SK-N-SH treated with all-trans-retinoic acid at 6 μM for 48 hours (cell line): ENCODE results near the gene ZNF138.
"Not testable (repeated sequence)": the region's sequence is repeated elsewhere in the genome, so short reads cannot be mapped to it uniquely, and the experiment has no call there.

Source experiments
- ATAC-seq: fragments of 200-7000 bp; cut with Tn5 transposase; 3 replicates; pipeline ENCODE4 v1.9.1; 2020; ENCODE audit warnings: mild to moderate bottlenecking, moderate library complexity
- ARNTL ChIP-seq: fragments of 450-650 bp; formaldehyde crosslinking; IDR thresholded peaks from 2 replicates; pipeline ENCODE4 v1.5.0; 2020; ENCODE audit warnings: low read depth, mild to moderate bottlenecking, moderate library complexity, borderline replicate concordance
- BACH2 ChIP-seq: fragments of 250-450 bp; sonication (Bioruptor Pico); IDR thresholded peaks from 2 replicates; pipeline ENCODE4 v1.9.0; 2021; ENCODE audit warnings: mild to moderate bottlenecking, borderline replicate concordance
- ESRRG ChIP-seq: fragments of 250-450 bp; sonication (Bioruptor Pico); IDR thresholded peaks from 2 replicates; pipeline ENCODE4 v1.6.1; 2021; ENCODE audit warnings: mild to moderate bottlenecking
- GLIS3 ChIP-seq: fragments of 250-450 bp; sonication (Bioruptor Pico); IDR thresholded peaks from 2 replicates; pipeline ENCODE4 v1.5.0; 2020; ENCODE audit warnings: mild to moderate bottlenecking, moderate library complexity
- ISL1 ChIP-seq: fragments of 250-450 bp; sonication (Bioruptor Pico); IDR thresholded peaks from 2 replicates; pipeline ENCODE4 v2.1.2; 2022; ENCODE audit warnings: mild to moderate bottlenecking, moderate library complexity
- OSR1 ChIP-seq: fragments of 250-450 bp; sonication (Bioruptor Pico); IDR thresholded peaks from 2 replicates; pipeline ENCODE4 v1.8.0; 2022; ENCODE audit warnings: moderate library complexity, mild to moderate bottlenecking, inconsistent platforms
- PPARA ChIP-seq: fragments of 250-450 bp; sonication (Bioruptor Pico); IDR thresholded peaks from 2 replicates; pipeline ENCODE4 v1.5.0; 2020; ENCODE audit warnings: mild to moderate bottlenecking, borderline replicate concordance
- RARB ChIP-seq: fragments of 250-450 bp; sonication (Bioruptor Pico); IDR thresholded peaks from 2 replicates; pipeline ENCODE4 v1.8.0; 2021; ENCODE audit warnings: mild to moderate bottlenecking, moderate library complexity
- SNAI2 ChIP-seq: fragments of 250-450 bp; sonication (Bioruptor Pico); IDR thresholded peaks from 2 replicates; pipeline ENCODE4 v1.5.0; 2020; ENCODE audit warnings: mild to moderate bottlenecking, moderate library complexity
- TOX ChIP-seq: fragments of 250-450 bp; sonication (Bioruptor Pico); IDR thresholded peaks from 2 replicates; pipeline ENCODE4 v1.8.0; 2021; ENCODE audit warnings: mild to moderate bottlenecking, moderate library complexity, borderline replicate concordance
- ZC3H10 ChIP-seq: fragments of 250-450 bp; sonication (Bioruptor Pico); IDR thresholded peaks from 2 replicates; pipeline ENCODE4 v1.5.1; 2021; ENCODE audit warnings: mild to moderate bottlenecking, moderate library complexity
- ZFP3 ChIP-seq: fragments of 250-450 bp; sonication (Bioruptor Pico); IDR thresholded peaks from 2 replicates; pipeline ENCODE4 v1.5.0; 2020; ENCODE audit warnings: mild to moderate bottlenecking, moderate library complexity
- ZFP30 ChIP-seq: fragments of 450-650 bp; formaldehyde crosslinking; IDR thresholded peaks from 2 replicates; pipeline ENCODE4 v1.5.0; 2022; ENCODE audit warnings: mild to moderate bottlenecking, moderate library complexity
- ZNF565 ChIP-seq: fragments of 450-650 bp; formaldehyde crosslinking; conservative IDR thresholded peaks from 2 replicates; pipeline ENCODE4 v1.5.0; 2020; ENCODE audit warnings: low read depth, mild to moderate bottlenecking, moderate library complexity
- ZNF70 ChIP-seq: fragments of 450-650 bp; formaldehyde crosslinking; IDR thresholded peaks from 2 replicates; pipeline ENCODE4 v1.5.0; 2020; ENCODE audit warnings: mild to moderate bottlenecking, moderate library complexity
- ZNF8 ChIP-seq: fragments of 450-650 bp; formaldehyde crosslinking; IDR thresholded peaks from 2 replicates; pipeline ENCODE4 v1.5.0; 2020; ENCODE audit warnings: mild to moderate bottlenecking, moderate library complexity
- TF ChIP-seq, protein P1 (sequence below): fragments of 250-450 bp; sonication (Bioruptor Pico); IDR thresholded peaks from 2 replicates; pipeline ENCODE4 v1.8.0; 2021; ENCODE audit warnings: low read depth, mild to moderate bottlenecking, moderate library complexity, borderline replicate concordance
- TF ChIP-seq, protein P2 (sequence below): fragments of 250-450 bp; sonication (Bioruptor Pico); IDR thresholded peaks from 2 replicates; pipeline ENCODE4 v1.8.0; 2020; ENCODE audit warnings: mild to moderate bottlenecking, moderate library complexity, borderline replicate concordance
- TF ChIP-seq, protein P3 (sequence below): fragments of 250-450 bp; sonication (Bioruptor Pico); IDR thresholded peaks from 2 replicates; pipeline ENCODE4 v1.5.0; 2020; ENCODE audit warnings: mild to moderate bottlenecking, moderate library complexity
- TF ChIP-seq, protein P4 (sequence below): fragments of 250-450 bp; sonication (Bioruptor Pico); IDR thresholded peaks from 2 replicates; pipeline ENCODE4 v1.5.1; 2021; ENCODE audit warnings: mild to moderate bottlenecking, moderate library complexity

Gene ZNF138

DNA sequence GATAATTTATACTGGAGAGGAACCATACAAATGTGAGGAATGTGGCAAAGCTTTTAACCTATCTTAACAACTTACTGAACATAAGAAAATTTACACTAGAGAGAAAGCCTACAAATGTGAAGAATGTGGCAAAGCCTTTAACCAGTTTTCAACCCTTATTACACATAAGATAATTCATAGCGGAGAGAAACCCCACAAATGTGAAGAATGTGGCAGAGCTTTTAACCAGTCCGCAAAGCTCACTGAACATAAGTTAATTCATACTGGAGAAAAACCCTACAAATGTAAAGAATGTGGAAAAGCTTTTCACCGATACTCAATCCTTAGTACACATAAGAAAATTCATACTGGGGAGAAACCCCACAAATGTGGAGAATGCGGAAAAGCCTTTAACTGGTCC lies 37.9 kb downstream of the ZNF138 start:
- no peak for ATAC-seq
- TF ChIP-seq, protein P1, sequence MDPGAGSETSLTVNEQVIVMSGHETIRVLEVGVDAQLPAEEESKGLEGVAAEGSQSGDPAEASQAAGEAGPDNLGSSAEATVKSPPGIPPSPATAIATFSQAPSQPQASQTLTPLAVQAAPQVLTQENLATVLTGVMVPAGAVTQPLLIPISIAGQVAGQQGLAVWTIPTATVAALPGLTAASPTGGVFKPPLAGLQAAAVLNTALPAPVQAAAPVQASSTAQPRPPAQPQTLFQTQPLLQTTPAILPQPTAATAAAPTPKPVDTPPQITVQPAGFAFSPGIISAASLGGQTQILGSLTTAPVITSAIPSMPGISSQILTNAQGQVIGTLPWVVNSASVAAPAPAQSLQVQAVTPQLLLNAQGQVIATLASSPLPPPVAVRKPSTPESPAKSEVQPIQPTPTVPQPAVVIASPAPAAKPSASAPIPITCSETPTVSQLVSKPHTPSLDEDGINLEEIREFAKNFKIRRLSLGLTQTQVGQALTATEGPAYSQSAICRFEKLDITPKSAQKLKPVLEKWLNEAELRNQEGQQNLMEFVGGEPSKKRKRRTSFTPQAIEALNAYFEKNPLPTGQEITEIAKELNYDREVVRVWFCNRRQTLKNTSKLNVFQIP (CRISPR knock-in tag), result no peak
- TF ChIP-seq BACH2 (no peak), ESRRG (CRISPR knock-in tag) (no peak), ZFP30 (CRISPR knock-in tag) (no peak), SNAI2 (CRISPR knock-in tag) (no peak), ZNF565 (no peak), GLIS3 (CRISPR knock-in tag) (no peak), ARNTL (CRISPR knock-in tag) (no peak), ZC3H10 (CRISPR knock-in tag) (no peak), PPARA (CRISPR knock-in tag) (no peak), TOX (CRISPR knock-in tag) (no peak), OSR1 (CRISPR knock-in tag) (no peak), ISL1 (no peak), ZFP3 (CRISPR knock-in tag) (no peak), RARB (CRISPR knock-in tag) (no peak)
- TF ChIP-seq, protein P2, sequence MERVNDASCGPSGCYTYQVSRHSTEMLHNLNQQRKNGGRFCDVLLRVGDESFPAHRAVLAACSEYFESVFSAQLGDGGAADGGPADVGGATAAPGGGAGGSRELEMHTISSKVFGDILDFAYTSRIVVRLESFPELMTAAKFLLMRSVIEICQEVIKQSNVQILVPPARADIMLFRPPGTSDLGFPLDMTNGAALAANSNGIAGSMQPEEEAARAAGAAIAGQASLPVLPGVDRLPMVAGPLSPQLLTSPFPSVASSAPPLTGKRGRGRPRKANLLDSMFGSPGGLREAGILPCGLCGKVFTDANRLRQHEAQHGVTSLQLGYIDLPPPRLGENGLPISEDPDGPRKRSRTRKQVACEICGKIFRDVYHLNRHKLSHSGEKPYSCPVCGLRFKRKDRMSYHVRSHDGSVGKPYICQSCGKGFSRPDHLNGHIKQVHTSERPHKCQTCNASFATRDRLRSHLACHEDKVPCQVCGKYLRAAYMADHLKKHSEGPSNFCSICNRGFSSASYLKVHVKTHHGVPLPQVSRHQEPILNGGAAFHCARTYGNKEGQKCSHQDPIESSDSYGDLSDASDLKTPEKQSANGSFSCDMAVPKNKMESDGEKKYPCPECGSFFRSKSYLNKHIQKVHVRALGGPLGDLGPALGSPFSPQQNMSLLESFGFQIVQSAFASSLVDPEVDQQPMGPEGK, result no peak
- TF ChIP-seq, protein P3, sequence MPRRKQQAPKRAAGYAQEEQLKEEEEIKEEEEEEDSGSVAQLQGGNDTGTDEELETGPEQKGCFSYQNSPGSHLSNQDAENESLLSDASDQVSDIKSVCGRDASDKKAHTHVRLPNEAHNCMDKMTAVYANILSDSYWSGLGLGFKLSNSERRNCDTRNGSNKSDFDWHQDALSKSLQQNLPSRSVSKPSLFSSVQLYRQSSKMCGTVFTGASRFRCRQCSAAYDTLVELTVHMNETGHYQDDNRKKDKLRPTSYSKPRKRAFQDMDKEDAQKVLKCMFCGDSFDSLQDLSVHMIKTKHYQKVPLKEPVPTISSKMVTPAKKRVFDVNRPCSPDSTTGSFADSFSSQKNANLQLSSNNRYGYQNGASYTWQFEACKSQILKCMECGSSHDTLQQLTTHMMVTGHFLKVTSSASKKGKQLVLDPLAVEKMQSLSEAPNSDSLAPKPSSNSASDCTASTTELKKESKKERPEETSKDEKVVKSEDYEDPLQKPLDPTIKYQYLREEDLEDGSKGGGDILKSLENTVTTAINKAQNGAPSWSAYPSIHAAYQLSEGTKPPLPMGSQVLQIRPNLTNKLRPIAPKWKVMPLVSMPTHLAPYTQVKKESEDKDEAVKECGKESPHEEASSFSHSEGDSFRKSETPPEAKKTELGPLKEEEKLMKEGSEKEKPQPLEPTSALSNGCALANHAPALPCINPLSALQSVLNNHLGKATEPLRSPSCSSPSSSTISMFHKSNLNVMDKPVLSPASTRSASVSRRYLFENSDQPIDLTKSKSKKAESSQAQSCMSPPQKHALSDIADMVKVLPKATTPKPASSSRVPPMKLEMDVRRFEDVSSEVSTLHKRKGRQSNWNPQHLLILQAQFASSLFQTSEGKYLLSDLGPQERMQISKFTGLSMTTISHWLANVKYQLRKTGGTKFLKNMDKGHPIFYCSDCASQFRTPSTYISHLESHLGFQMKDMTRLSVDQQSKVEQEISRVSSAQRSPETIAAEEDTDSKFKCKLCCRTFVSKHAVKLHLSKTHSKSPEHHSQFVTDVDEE (CRISPR knock-in tag), result no peak

DNA sequence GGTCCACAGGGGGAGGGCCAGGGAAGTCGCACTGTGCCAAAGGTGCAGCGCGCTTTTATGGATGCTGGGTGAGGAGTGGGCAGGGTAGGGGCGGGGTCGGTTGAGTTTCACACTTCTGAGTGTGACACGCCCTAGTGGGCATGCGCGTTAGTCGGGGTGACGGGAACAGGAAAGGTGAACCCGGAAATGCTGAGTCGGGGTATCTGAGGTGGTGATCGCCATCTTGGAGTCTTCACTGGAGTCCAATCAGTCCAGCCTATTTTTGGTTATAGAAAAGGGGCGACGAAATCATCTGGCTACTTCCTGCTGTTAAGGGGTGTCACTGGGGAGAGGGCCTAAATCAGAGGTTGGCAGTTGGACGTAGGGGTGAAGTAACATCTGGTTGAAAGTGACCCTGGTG lies 40.8 kb downstream of the ZNF138 start:
- ATAC-seq, result no peak
- no peak for TF ChIP-seq ESRRG (CRISPR knock-in tag)
- no peak for TF ChIP-seq GLIS3 (CRISPR knock-in tag)
- TF ChIP-seq, protein P4, sequence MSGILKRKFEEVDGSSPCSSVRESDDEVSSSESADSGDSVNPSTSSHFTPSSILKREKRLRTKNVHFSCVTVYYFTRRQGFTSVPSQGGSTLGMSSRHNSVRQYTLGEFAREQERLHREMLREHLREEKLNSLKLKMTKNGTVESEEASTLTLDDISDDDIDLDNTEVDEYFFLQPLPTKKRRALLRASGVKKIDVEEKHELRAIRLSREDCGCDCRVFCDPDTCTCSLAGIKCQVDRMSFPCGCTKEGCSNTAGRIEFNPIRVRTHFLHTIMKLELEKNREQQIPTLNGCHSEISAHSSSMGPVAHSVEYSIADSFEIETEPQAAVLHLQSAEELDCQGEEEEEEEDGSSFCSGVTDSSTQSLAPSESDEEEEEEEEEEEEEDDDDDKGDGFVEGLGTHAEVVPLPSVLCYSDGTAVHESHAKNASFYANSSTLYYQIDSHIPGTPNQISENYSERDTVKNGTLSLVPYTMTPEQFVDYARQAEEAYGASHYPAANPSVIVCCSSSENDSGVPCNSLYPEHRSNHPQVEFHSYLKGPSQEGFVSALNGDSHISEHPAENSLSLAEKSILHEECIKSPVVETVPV (CRISPR knock-in tag), result no peak
- no peak for TF ChIP-seq BACH2
- TF ChIP-seq ARNTL (CRISPR knock-in tag), result no peak
- TF ChIP-seq ZNF70 (CRISPR knock-in tag), result no peak
- no peak for TF ChIP-seq TOX (CRISPR knock-in tag)
- TF ChIP-seq SNAI2 (CRISPR knock-in tag), result no peak
- TF ChIP-seq, protein P2, result no peak
- TF ChIP-seq, protein P1 (CRISPR knock-in tag), result no peak
- TF ChIP-seq, protein P3 (CRISPR knock-in tag), result no peak
- no peak for TF ChIP-seq ZC3H10 (CRISPR knock-in tag)
- no peak for TF ChIP-seq OSR1 (CRISPR knock-in tag)
- TF ChIP-seq RARB (CRISPR knock-in tag), result no peak
- TF ChIP-seq ZNF565, result no peak
- no peak for TF ChIP-seq ISL1
- TF ChIP-seq ZNF8 (CRISPR knock-in tag), result no peak
- TF ChIP-seq, all 23 proteins: peak for 0

DNA sequence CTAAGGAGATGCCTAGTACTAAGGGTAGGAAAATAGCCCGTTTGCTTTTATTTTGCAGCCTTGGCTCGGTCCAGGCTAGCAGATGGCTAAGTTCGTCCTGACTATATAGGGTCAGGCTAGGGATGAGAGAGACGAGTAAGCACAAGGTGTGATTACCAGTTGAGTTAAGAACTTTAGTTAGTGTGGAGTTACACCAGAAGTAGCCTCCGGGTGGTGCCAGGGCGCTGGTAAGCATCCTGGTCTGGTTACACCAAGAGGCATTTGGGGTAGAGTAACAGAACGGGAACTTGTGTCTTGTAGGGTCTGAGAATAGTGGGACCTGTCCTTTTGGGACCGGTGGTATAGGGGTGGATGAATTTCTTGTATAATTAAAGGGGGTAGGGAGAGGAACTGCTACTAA lies 41.6 kb downstream of the ZNF138 start:
- ATAC-seq, result not testable (repeated sequence)

DNA sequence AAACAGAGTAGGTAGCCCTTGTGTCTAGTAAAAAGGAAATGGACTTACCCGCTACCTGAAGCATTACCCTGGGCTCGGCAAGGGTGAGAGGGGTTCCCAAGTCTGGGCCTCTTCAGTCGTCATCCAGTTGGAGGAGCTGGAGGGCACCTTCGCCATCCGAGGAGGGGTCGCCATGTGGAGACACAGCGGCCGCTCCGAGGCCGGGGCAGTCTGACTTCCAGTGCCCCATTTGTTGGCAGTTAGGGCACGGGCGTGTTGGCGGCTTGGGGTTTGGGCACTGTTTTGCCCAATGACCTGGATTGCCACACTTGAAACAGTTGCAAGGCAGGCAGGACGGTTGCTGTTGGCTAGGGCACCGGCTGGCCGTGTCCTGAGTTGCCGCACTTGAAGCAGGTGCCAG lies 43.8 kb downstream of the ZNF138 start:
- ATAC-seq, result not testable (repeated sequence)
